ENCODE results near the gene MAP1B.

Gene MAP1B

DNA sequence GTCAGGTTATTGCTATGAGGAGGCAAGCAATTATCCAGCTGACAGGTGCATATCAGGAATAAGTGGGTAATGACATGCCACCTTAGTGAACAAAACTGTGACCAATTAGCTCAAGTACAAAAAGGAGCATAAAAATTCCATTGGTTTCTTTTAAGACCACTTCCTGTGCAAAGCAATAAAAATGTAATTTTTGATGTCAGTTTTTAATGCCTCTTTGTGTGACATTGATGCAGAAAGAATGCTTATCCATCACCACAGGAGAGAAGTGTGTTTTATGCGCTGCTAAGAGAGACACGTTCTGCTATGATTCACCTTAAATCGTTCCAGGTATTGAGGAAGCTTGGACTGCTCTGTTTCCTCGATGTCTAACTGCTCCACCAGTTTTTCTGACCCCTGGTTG, 116.1 kb downstream of the MAP1B start:
- Histone ChIP-seq H3K4me1 (ENCODE audit: low read length) (peaks cover 8% of the 10 kb centered on the region; the same call in 1 of the 2 replicates), H3K4me2 (ENCODE audit: low read depth, low read length) (no peak overlapping the region), H3K27me3 (replicated peaks; ENCODE audit: insufficient read depth, low read length) (no peaks in the 10 kb centered on the region), H3K9me3 (replicated peaks; ENCODE audit: insufficient read depth, low read length) (no peaks in the 10 kb centered on the region), H3F3A (ENCODE audit: insufficient read depth, low read length) (0 out of 2 replicates have a peak, but pooled peaks cover 7% of the 10 kb centered on the region), H3K27ac (ENCODE audit: low read length) (no peak overlapping the region), H3K79me2 (ENCODE audit: low read length) (no peaks in the 10 kb centered on the region), H3K36me3 (replicated peaks; ENCODE audit: insufficient read depth, low read length) (peaks cover 11% of the 10 kb centered on the region; the same call in 1 of the 2 replicates), H2AFZ (ENCODE audit: low read length) (no peak overlapping the region), H3K4me3 (ENCODE audit: low read length) (no peak overlapping the region), H4K20me1 (ENCODE audit: insufficient read depth, low read length) (no peaks in the 10 kb centered on the region), H3K9me2 (replicated peaks; ENCODE audit: insufficient read depth, low read length) (no peaks in the 10 kb centered on the region), H3K9ac (ENCODE audit: low read length) (no peak overlapping the region)
- no peak for DNase-seq
- TF ChIP-seq EZH2phosphoT487 (IDR thresholded peaks at IDR 0.05; ENCODE audit: low read length) (no peak), EZH2 (optimal IDR thresholded peaks at IDR 0.05; ENCODE audit: low read depth, low read length) (no peak)
- TF ChIP-seq, protein P1, sequence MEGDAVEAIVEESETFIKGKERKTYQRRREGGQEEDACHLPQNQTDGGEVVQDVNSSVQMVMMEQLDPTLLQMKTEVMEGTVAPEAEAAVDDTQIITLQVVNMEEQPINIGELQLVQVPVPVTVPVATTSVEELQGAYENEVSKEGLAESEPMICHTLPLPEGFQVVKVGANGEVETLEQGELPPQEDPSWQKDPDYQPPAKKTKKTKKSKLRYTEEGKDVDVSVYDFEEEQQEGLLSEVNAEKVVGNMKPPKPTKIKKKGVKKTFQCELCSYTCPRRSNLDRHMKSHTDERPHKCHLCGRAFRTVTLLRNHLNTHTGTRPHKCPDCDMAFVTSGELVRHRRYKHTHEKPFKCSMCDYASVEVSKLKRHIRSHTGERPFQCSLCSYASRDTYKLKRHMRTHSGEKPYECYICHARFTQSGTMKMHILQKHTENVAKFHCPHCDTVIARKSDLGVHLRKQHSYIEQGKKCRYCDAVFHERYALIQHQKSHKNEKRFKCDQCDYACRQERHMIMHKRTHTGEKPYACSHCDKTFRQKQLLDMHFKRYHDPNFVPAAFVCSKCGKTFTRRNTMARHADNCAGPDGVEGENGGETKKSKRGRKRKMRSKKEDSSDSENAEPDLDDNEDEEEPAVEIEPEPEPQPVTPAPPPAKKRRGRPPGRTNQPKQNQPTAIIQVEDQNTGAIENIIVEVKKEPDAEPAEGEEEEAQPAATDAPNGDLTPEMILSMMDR (IDR thresholded peaks at IDR 0.05; ENCODE audit: low read length), result no peak

DNA sequence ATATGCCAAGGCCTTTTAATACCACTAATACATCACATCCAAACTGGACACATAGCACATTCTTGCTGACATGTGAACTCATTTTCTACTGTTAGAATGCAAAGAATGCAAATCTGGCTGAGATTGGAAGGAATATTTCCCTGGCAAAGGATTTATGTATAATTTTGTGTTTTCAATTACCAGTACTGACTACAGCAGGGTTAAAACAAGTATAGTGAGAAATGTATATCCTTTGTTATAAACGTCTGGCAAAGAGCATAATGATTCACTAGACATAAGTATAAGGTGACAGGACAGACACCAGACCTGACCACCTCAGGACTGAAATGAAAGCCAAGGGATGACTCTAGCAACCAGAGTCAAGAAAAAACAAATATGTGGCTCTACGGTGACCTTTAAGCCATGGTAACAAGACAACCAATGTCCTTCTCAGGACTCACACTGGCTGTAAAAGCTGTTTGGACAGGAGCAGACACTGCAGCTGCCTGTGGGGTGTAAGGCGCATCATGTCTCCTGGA, 117.7 kb downstream of the MAP1B start:
- DNase-seq, result no peak
- Histone ChIP-seq H3K79me2 (ENCODE audit: low read length) (no peaks in the 10 kb centered on the region), H3K4me3 (ENCODE audit: low read length) (no peak overlapping the region), H3F3A (ENCODE audit: insufficient read depth, low read length) (0 out of 2 replicates have a peak, but pooled peaks cover 7% of the 10 kb centered on the region), H3K4me2 (ENCODE audit: low read depth, low read length) (no peak overlapping the region), H3K9me2 (replicated peaks; ENCODE audit: insufficient read depth, low read length) (no peaks in the 10 kb centered on the region), H3K4me1 (ENCODE audit: low read length) (peaks cover 8% of the 10 kb centered on the region; the same call in 1 of the 2 replicates), H3K27me3 (replicated peaks; ENCODE audit: insufficient read depth, low read length) (no peaks in the 10 kb centered on the region), H3K9ac (ENCODE audit: low read length) (no peak overlapping the region), H3K27ac (ENCODE audit: low read length) (no peak overlapping the region), H4K20me1 (ENCODE audit: insufficient read depth, low read length) (no peaks in the 10 kb centered on the region), H3K36me3 (replicated peaks; ENCODE audit: insufficient read depth, low read length) (0 out of 2 replicates have a peak, but pooled peaks cover 5% of the 10 kb centered on the region), H3K9me3 (replicated peaks; ENCODE audit: insufficient read depth, low read length) (no peaks in the 10 kb centered on the region), H2AFZ (ENCODE audit: low read length) (no peak overlapping the region)
- TF ChIP-seq, protein P1 (IDR thresholded peaks at IDR 0.05; ENCODE audit: low read length), result no peak
- TF ChIP-seq EZH2phosphoT487 (IDR thresholded peaks at IDR 0.05; ENCODE audit: low read length), result no peak
- no peak for TF ChIP-seq EZH2 (optimal IDR thresholded peaks at IDR 0.05; ENCODE audit: low read depth, low read length)

DNA sequence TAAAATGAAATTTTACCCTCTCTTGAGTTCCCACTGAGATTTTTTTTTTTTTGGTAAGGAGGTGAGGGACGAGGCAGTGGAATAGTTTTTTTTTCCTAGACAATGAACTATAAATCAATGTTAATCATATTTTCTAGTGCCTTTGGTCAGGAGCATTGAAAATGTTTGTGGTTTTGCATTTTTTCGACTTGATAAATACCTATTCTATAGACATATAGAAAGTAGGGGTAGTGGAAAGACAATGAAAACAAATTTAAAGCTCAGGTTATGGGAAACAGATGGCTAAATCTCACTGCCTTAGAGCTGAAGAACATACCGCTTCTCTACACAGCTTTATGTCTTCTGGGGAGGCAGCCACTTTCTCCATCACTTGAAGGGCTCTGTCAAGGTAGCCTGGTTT, 118.5 kb downstream of the MAP1B start:
- no peak overlapping the region for H3K4me3 ChIP-seq (ENCODE audit: low read length)
- H4K20me1 ChIP-seq (ENCODE audit: insufficient read depth, low read length), result no peaks in the 10 kb centered on the region
- H2AFZ ChIP-seq (ENCODE audit: low read length), result no peak overlapping the region
- no peak overlapping the region for H3K9ac ChIP-seq (ENCODE audit: low read length)
- H3K9me2 ChIP-seq (replicated peaks; ENCODE audit: insufficient read depth, low read length), result no peaks in the 10 kb centered on the region
- H3K27ac ChIP-seq (ENCODE audit: low read length), result no peak overlapping the region
- DNase-seq, result no peak
- H3K4me2 ChIP-seq (ENCODE audit: low read depth, low read length), result no peak overlapping the region
- TF ChIP-seq, protein P1 (IDR thresholded peaks at IDR 0.05; ENCODE audit: low read length), result no peak
- no peak for TF ChIP-seq EZH2 (optimal IDR thresholded peaks at IDR 0.05; ENCODE audit: low read depth, low read length)
- TF ChIP-seq EZH2phosphoT487 (IDR thresholded peaks at IDR 0.05; ENCODE audit: low read length), result no peak
- H3K36me3 ChIP-seq (replicated peaks; ENCODE audit: insufficient read depth, low read length), result 0 out of 2 replicates have a peak, but pooled peaks cover 5% of the 10 kb centered on the region
- H3K27me3 ChIP-seq (replicated peaks; ENCODE audit: insufficient read depth, low read length), result no peaks in the 10 kb centered on the region
- H3K4me1 ChIP-seq (ENCODE audit: low read length), result peaks cover 8% of the 10 kb centered on the region; the same call in 1 of the 2 replicates
- no peaks in the 10 kb centered on the region for H3K9me3 ChIP-seq (replicated peaks; ENCODE audit: insufficient read depth, low read length)
- H3F3A ChIP-seq (ENCODE audit: insufficient read depth, low read length), result 0 out of 2 replicates have a peak, but pooled peaks cover 7% of the 10 kb centered on the region
- H3K79me2 ChIP-seq (ENCODE audit: low read length), result no peaks in the 10 kb centered on the region

All from MM.1S (cell line).